GM12878 (cell line): Measurements from ENCODE around the gene RETN. TPM values are rescaled to one million over a fixed set of nuclear protein-coding genes. Genes with fewer than 3 reads are reported as not detected.
A peak's percentile ranks its signal among the peaks of the same experiment; 100 is the strongest.

Experiments used
- ASH2L ChIP-seq: fragments of 300-600, 200-600 bp; sonication (generic); IDR thresholded peaks from 2 replicates; pipeline ENCODE4 v1.6.1; 2017; ENCODE audit warnings: low read depth, mild to moderate bottlenecking, borderline replicate concordance
- CBX5 ChIP-seq: sonication (generic); IDR thresholded peaks from 2 replicates; pipeline ENCODE4 v1.6.1; 2016; ENCODE audit warnings: low read depth, moderate library complexity, mild to moderate bottlenecking, inconsistent platforms
- ESRRA ChIP-seq: IDR thresholded peaks from 2 replicates; pipeline ENCODE4 v1.6.1; 2012; ENCODE audit warnings: mild to moderate bottlenecking, low read length, improper control_type of control experiment
- KDM1A ChIP-seq: fragments of 200-600 bp; sonication (generic); IDR thresholded peaks from 2 replicates; pipeline ENCODE4 v1.6.1; 2016; ENCODE audit warnings: borderline replicate concordance
- NFYB ChIP-seq: IDR thresholded peaks from 2 replicates; pipeline ENCODE4 v1.6.1; 2011; ENCODE audit warnings: low read depth, mild to moderate bottlenecking, low read length, improper control_type of control experiment, moderate library complexity; ENCODE audit not compliant: insufficient read depth
- RAD51 ChIP-seq: fragments of 450-650 bp; IDR thresholded peaks from 2 replicates; pipeline ENCODE4 v1.6.1; 2016; ENCODE audit warnings: moderate library complexity, mild to moderate bottlenecking, inconsistent platforms
- SMAD5 ChIP-seq: IDR thresholded peaks from 2 replicates; pipeline ENCODE4 v1.6.1; 2016; ENCODE audit warnings: antibody characterized with exemption, low read depth
- STAT1 ChIP-seq: fragments of 450-650 bp; conservative IDR thresholded peaks from 2 replicates; pipeline ENCODE4 v1.6.1; 2014; ENCODE audit warnings: antibody characterized with exemption, mild to moderate bottlenecking
- SUZ12 ChIP-seq: fragments of 200-600 bp; sonication (generic); IDR thresholded peaks from one replicate; pipeline ENCODE4 v1.6.1; 2018; ENCODE audit warnings: antibody characterized with exemption, mild to moderate bottlenecking; ENCODE audit not compliant: unreplicated experiment
- TAF1 ChIP-seq: IDR thresholded peaks from 2 replicates; pipeline ENCODE4 v1.6.1; 2011; ENCODE audit warnings: mild to moderate bottlenecking, low read depth, low read length, borderline replicate concordance
- TBL1XR1 ChIP-seq: IDR thresholded peaks from 2 replicates; pipeline ENCODE4 v1.6.1; 2012; ENCODE audit warnings: low read depth, low read length, improper control_type of control experiment
- YBX1 ChIP-seq: fragments of 450-650 bp; IDR thresholded peaks from 2 replicates; pipeline ENCODE4 v1.6.1; 2016; ENCODE audit warnings: antibody characterized with exemption
- ZNF24 ChIP-seq: fragments of 450-650 bp; IDR thresholded peaks from 2 replicates; pipeline ENCODE4 v1.6.1; 2017; ENCODE audit warnings: antibody characterized with exemption, mild to moderate bottlenecking
- polyA plus RNA-seq, 11 experiments: library from polyadenylated mRNA; depleted of rRNA in 4 of 11; unstranded in 6 of 11; stranded (reverse) in 5 of 11; fragments of >200 nt; fragmentation: Nextera tagmentation in 4 of 11; fragmentation: Illumina TruSeq in 1 of 11; extraction: Ambion mirVana in 4 of 11; extraction: Trizol in 1 of 11; gene quantifications; 1 replicate in 1 of 11; 2 replicates in 10 of 11; pipeline versions ENCODE4 v1.2.1 to v1.2.3, GENCODE V29; 2011 to 2016; ENCODE audit warnings: inconsistent platforms in 2 of 11, missing spikeins in 2 of 11, low read depth in 1 of 11
- total RNA-seq, 4 experiments: library from RNA; depleted of rRNA in 3 of 4; stranded (reverse); fragments of >200 nt in 3 of 4; fragmentation: Illumina TruSeq in 1 of 4; extraction: Trizol in 1 of 4; gene quantifications; 2 replicates each; pipeline versions ENCODE4 v1.2.1 to v1.2.3, GENCODE V29; 2013 to 2021
- TF ChIP-seq, protein P1 (sequence below): fragments of 450-650 bp; IDR thresholded peaks from 2 replicates; pipeline ENCODE4 v1.6.1; 2018; ENCODE audit warnings: borderline replicate concordance, mild to moderate bottlenecking; ENCODE audit not compliant: partially characterized antibody
- TF ChIP-seq, protein P2 (sequence below): fragments of 450-650 bp; formaldehyde crosslinking; IDR thresholded peaks from 2 replicates; pipeline ENCODE4 v1.4.0; 2020; ENCODE audit warnings: mild to moderate bottlenecking, moderate library complexity
- TF ChIP-seq, protein P3 (sequence below): fragments of 450-650 bp; IDR thresholded peaks from 2 replicates; pipeline ENCODE4 v1.6.1; 2016; ENCODE audit warnings: mild to moderate bottlenecking
- TF ChIP-seq, protein P4 (sequence below): fragments of 450-650 bp; IDR thresholded peaks from 2 replicates; pipeline ENCODE4 v1.6.1; 2017; ENCODE audit warnings: low read depth, mild to moderate bottlenecking, moderate library complexity
- TF ChIP-seq, protein P5 (sequence below): fragments of 450-650 bp; conservative IDR thresholded peaks from 2 replicates; pipeline ENCODE4 v1.6.1; 2017; ENCODE audit warnings: mild to moderate bottlenecking, moderate library complexity

RETN gene
- total and polyA plus RNA-seq, 10 of the 15 experiments (the other 5 are each of a cell fraction or from before 2014, with no cell fraction given) = 0.26 TPM; not detected in 9

DNA sequence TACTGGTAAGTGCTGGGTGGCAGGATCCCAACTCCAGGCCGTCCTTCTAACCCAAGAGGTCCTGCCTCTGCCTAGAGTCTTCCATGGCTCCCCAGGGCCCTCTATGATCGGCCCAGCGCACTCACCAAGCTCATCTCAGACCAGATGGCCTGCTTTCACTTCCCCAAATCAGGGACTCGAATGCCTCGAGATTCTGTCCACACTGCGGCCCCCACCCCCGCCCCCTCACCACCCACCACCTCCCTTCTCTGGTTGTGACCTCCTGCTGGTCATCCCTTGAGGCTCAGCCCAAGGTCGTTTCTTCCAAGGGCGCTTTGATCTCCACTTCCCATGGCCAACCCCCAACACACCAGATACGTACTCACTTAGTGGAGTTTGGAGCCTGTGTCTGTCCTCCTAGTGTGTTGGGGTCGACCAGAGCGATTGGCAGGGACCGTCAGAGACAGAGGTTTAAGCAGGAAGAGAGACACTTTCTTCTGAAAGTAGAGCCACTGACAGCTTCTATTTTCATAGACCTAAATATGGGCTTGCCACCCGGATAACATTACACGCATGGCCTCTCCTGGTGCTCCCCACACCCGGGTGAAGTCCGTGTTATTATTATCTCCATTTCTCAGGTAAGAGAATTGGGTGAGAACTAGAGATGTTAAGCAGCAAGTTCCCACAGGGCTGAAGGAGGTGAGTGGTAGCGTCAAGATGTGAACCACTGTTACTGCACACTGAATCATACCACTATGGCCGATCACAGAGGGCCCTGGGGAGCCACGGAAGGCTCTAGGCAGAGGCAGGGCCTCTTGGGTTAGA lies 33.0 kb downstream of the RETN start, which contains the start of gene FCER2 (continued):
- TF ChIP-seq, protein P1, sequence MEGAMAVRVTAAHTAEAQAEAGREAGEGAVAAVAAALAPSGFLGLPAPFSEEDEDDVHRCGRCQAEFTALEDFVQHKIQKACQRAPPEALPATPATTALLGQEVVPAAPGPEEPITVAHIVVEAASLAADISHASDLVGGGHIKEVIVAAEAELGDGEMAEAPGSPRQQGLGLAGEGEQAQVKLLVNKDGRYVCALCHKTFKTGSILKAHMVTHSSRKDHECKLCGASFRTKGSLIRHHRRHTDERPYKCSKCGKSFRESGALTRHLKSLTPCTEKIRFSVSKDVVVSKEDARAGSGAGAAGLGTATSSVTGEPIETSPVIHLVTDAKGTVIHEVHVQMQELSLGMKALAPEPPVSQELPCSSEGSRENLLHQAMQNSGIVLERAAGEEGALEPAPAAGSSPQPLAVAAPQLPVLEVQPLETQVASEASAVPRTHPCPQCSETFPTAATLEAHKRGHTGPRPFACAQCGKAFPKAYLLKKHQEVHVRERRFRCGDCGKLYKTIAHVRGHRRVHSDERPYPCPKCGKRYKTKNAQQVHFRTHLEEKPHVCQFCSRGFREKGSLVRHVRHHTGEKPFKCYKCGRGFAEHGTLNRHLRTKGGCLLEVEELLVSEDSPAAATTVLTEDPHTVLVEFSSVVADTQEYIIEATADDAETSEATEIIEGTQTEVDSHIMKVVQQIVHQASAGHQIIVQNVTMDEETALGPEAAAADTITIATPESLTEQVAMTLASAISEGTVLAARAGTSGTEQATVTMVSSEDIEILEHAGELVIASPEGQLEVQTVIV = no peak
- peak; percentile 90 for TF ChIP-seq CBX5
- peak; percentile 50; the same call in 1 of the 2 replicates for TF ChIP-seq ZNF24
- no peak for TF ChIP-seq STAT1
- TF ChIP-seq, protein P2, sequence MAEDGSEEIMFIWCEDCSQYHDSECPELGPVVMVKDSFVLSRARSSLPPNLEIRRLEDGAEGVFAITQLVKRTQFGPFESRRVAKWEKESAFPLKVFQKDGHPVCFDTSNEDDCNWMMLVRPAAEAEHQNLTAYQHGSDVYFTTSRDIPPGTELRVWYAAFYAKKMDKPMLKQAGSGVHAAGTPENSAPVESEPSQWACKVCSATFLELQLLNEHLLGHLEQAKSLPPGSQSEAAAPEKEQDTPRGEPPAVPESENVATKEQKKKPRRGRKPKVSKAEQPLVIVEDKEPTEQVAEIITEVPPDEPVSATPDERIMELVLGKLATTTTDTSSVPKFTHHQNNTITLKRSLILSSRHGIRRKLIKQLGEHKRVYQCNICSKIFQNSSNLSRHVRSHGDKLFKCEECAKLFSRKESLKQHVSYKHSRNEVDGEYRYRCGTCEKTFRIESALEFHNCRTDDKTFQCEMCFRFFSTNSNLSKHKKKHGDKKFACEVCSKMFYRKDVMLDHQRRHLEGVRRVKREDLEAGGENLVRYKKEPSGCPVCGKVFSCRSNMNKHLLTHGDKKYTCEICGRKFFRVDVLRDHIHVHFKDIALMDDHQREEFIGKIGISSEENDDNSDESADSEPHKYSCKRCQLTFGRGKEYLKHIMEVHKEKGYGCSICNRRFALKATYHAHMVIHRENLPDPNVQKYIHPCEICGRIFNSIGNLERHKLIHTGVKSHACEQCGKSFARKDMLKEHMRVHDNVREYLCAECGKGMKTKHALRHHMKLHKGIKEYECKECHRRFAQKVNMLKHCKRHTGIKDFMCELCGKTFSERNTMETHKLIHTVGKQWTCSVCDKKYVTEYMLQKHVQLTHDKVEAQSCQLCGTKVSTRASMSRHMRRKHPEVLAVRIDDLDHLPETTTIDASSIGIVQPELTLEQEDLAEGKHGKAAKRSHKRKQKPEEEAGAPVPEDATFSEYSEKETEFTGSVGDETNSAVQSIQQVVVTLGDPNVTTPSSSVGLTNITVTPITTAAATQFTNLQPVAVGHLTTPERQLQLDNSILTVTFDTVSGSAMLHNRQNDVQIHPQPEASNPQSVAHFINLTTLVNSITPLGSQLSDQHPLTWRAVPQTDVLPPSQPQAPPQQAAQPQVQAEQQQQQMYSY (CRISPR knock-in tag) = no peak
- peak; percentile 97 for TF ChIP-seq ESRRA
- TF ChIP-seq ASH2L = no peak
- no peak for TF ChIP-seq SUZ12
- TF ChIP-seq RAD51 = no peak
- TF ChIP-seq TBL1XR1 = peak; percentile 76
- no peak for TF ChIP-seq NFYB
- TF ChIP-seq, protein P3, sequence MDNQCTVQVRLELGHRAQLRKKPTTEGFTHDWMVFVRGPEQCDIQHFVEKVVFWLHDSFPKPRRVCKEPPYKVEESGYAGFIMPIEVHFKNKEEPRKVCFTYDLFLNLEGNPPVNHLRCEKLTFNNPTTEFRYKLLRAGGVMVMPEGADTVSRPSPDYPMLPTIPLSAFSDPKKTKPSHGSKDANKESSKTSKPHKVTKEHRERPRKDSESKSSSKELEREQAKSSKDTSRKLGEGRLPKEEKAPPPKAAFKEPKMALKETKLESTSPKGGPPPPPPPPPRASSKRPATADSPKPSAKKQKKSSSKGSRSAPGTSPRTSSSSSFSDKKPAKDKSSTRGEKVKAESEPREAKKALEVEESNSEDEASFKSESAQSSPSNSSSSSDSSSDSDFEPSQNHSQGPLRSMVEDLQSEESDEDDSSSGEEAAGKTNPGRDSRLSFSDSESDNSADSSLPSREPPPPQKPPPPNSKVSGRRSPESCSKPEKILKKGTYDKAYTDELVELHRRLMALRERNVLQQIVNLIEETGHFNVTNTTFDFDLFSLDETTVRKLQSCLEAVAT = no peak; the same call in 1 of the 2 replicates
- TF ChIP-seq, protein P4, sequence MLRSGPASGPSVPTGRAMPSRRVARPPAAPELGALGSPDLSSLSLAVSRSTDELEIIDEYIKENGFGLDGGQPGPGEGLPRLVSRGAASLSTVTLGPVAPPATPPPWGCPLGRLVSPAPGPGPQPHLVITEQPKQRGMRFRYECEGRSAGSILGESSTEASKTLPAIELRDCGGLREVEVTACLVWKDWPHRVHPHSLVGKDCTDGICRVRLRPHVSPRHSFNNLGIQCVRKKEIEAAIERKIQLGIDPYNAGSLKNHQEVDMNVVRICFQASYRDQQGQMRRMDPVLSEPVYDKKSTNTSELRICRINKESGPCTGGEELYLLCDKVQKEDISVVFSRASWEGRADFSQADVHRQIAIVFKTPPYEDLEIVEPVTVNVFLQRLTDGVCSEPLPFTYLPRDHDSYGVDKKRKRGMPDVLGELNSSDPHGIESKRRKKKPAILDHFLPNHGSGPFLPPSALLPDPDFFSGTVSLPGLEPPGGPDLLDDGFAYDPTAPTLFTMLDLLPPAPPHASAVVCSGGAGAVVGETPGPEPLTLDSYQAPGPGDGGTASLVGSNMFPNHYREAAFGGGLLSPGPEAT = peak; percentile 59; the same call in 1 of the 2 replicates
- TF ChIP-seq, protein P5, sequence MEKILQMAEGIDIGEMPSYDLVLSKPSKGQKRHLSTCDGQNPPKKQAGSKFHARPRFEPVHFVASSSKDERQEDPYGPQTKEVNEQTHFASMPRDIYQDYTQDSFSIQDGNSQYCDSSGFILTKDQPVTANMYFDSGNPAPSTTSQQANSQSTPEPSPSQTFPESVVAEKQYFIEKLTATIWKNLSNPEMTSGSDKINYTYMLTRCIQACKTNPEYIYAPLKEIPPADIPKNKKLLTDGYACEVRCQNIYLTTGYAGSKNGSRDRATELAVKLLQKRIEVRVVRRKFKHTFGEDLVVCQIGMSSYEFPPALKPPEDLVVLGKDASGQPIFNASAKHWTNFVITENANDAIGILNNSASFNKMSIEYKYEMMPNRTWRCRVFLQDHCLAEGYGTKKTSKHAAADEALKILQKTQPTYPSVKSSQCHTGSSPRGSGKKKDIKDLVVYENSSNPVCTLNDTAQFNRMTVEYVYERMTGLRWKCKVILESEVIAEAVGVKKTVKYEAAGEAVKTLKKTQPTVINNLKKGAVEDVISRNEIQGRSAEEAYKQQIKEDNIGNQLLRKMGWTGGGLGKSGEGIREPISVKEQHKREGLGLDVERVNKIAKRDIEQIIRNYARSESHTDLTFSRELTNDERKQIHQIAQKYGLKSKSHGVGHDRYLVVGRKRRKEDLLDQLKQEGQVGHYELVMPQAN = peak; percentile 86
- TF ChIP-seq TAF1 = peak; percentile 68; the same call in 1 of the 2 replicates
- TF ChIP-seq SMAD5 = peak; percentile 82; the same call in 1 of the 2 replicates
- TF ChIP-seq KDM1A = peak; percentile 85; the same call in 1 of the 2 replicates
- TF ChIP-seq YBX1 = no peak
